ENCODE results near the gene FBXO3.

- no peak for TF ChIP-seq CTCF (conservative IDR thresholded peaks at IDR 0.05; ENCODE audit: low read depth in 2 of 2)
- TF ChIP-seq EZH2 (IDR thresholded peaks at IDR 0.05; ENCODE audit: low read depth, unreplicated experiment) = no peak
- TF ChIP-seq POLR2AphosphoS5 (IDR thresholded peaks at IDR 0.05; ENCODE audit: low read depth) = no peak
- TF ChIP-seq JUNB (IDR thresholded peaks at IDR 0.05; ENCODE audit: unreplicated experiment) = no peak
- no peak for TF ChIP-seq EZH2phosphoT487 (IDR thresholded peaks at IDR 0.05; ENCODE audit: unreplicated experiment)
- no peak for TF ChIP-seq NANOG (IDR thresholded peaks at IDR 0.05; ENCODE audit: borderline replicate concordance)
These were observed 1.1 kb upstream of the FBXO3 start for GRCh38 chr11:33775467-33775807.
